GM19372 (cell line): ENCODE results near the gene CASKIN2.
A peak's percentile ranks its signal among the peaks of the same experiment; 100 is the strongest.
"Not testable (repeated sequence)": the region's sequence is repeated elsewhere in the genome, so short reads cannot be mapped to it uniquely, and the experiment has no call there.

Source experiments
- ATAC-seq: cut with Tn5 transposase; IDR thresholded peaks from one replicate; pipeline ENCODE4 v1.9.1; 2021; ENCODE audit warnings: mild to moderate bottlenecking, low read depth, moderate library complexity; ENCODE audit not compliant: unreplicated experiment

The CASKIN2 gene

DNA sequence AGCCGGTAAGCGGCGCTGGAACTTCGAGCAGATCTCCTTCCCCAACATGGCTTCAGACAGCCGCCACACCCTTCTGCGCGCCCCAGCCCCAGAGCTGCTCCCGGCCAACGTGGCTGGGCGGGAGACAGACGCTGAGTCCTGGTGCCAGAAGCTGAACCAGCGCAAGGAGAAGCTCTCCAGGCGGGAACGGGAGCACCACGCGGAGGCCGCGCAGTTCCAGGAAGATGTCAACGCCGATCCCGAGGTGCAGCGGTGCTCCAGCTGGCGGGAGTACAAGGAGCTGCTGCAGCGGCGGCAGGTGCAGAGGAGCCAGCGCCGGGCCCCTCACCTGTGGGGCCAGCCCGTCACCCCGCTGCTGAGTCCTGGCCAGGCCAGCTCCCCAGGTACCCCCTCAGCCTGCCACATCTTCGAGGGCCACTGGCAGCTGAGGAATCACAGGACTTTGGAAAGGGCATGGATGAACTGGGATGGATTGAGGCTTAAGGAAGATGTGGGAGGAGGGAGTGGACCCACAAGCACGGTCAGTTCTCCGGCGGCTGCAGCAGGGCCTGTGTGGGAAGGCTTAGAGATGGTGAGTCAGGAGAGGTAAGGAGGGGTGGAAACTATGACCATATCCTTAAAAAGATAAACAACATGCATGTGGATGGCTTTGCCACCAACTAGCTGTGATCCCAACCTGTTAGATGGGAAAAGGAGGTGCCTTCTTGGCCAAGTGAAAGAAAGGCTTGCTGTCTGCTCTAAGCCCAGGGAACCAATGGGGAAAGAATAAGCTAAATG lies 6.8 kb upstream of the CASKIN2 start:
- no peak for ATAC-seq

DNA sequence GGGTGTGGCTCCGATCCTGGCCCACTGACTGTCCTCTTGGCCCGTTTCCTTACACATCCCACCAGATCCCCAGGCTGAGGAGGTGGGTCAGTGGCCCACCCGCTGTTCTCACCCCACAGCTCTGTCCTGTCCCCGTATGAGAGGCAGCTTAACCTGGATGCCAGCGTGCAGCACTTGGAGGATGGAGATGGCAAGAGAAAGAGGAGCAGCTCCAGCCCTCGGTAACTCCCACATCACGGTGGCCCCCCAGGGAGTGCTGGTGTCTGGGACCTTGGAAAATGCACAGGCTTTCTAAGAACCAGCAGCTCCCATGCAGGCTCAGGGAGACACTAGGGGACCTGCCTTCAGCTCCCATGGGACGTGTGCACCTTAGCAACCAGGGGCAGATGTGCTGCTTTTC lies 6.0 kb upstream of the CASKIN2 start:
- no peak for ATAC-seq

DNA sequence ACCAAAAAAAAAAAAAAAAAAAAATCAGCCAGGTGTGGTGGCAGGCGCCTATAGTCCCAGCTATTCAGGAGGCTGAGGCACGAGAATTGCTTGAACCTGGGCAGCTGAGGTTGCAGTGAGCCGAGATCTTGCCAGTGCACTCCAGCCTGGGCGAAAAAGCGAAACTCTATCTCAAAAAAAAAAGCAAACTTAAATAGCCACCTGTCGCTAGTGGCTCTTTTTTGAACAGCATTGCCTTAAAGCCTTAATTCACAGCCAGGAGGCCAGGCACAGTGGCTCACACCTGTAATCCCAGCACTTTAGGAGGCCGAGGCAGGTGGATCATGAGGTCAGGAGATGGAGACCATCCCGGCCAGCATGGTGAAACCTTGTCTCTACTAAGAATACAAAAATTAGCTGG lies 5.1 kb upstream of the CASKIN2 start:
- not testable (repeated sequence) for ATAC-seq

DNA sequence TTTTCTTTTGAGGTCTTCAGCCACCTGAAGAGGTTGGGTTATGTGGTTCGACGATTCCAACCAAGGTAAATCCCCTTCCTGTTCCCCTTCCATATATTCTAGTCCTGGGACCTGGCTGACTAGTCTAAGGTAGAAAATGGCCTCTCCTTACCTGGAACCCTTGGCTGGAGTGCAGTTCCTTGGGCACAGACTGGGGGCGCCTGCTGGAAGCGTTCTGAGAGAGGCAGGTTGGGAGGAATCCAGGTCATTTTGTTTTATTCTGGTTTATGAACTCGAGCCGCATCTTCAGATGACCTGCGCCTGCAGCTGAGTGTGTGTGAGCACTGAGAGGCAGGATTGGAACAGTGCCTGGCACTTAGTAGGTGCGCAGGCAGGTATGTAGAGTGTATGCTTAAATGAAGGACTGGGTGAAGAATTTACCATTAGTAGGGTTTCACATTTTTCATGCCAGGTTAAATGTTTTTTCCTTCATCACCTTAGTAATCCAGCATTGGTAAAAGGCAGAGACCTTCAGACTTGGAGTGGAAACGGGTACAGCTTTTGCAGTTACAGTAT lies 3.7 kb upstream of the CASKIN2 start:
- ATAC-seq: no peak

DNA sequence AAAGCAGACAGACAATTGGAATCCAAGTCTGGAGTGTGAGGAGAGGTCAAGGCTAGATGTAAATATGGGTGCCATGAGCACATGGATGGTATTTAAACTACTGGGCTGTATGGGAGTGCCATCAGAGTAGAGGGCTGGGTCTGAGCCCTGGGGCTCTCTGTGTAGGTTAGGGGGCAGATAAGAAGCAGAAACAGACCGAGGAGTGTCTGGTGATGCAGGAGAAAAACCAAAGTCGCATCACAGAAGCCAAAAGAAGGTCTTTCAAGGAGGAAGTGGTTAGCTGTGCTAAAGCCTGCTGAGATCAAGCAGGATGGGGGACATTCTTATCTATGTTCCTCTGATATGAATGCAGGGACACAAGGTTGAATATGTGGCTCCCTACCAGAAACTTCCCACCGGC lies 2.9 kb upstream of the CASKIN2 start:
- no peak for ATAC-seq

DNA sequence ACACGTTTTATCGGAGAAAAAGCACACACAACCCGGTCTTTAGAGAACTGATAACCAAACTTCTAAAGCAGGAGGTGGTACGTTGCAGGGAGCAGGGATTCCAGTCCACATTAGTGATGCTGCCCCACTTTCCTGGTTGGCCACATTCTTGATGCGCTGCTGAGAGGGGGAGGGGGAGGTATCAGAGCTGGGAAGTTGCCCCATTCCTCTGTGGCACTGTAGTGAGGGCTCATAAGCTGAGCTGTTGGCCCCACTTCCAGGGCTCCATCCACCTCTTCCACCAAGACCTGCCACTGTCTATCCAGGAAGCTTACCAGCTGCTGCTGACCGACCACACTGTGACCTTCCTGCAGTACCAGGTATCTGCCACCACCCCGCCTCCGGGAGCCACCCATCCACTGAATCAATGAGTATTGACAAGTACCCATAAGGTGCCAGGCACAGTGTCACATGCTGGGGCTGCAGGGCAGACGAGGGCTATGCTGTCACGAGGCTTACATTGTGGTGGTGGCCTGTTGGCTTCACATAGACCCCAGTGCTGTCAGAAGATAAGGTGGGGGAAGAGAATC lies 2.0 kb upstream of the CASKIN2 start:
- ATAC-seq: no peak

DNA sequence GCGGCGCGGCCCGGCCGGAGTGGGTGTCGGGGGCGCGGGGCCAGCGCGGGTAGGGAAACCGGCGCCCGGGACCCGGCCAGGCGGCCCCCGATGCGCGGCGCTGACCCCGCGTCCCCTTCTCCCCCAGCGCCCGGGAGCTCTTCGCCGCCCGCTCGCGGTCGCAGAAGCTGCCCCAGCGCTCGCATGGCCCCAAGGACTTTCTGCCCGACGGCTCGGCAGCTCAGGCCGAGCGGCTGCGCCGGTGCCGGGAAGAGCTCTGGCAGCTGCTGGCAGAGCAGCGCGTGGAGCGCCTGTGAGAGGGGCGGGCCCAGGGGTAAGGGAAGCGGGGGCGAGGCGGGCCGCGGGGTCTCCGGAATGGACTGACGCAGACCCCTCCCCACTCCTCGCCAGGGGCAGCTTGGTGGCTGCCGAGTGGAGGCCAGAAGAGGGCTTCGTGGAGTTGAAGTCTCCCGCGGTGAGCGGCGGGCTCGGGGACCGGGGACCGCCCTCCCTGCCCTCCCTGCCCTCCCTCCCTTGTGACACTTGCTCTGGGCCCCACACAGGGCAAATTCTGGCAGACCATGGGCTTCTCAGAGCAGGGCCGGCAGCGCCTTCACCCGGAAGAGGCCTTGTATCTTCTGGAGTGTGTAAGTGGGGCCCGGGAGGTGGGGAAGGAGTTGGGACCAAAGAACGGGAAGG lies 1.4 kb upstream of the CASKIN2 start:
- peak; percentile 16 for ATAC-seq

DNA sequence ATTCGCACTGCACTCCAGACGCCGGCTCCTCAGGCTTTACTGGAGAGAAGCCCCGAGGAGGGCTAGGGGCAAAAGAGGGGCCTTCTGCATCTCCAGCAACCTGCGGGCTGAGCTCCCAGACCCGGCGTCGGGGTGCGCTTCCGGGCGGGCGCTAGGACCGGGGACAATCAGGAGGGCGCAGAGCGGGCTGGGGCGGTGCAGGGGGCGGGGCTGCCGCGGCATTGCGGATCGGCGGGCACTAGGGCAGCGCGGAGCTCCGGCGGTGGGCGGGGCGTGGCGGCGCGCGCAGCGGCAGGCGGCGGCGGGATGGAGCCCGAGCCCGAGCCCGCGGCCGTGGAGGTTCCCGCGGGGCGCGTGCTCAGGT lies 900 bp upstream of the CASKIN2 start, which contains the start of gene TSEN54:
TSS of gene TSEN54 (plus strand) at position 274 of the 364 bp plus-strand sequence. CDS start at position 307, 33 bp downstream.
- peak; percentile 67 for ATAC-seq

DNA sequence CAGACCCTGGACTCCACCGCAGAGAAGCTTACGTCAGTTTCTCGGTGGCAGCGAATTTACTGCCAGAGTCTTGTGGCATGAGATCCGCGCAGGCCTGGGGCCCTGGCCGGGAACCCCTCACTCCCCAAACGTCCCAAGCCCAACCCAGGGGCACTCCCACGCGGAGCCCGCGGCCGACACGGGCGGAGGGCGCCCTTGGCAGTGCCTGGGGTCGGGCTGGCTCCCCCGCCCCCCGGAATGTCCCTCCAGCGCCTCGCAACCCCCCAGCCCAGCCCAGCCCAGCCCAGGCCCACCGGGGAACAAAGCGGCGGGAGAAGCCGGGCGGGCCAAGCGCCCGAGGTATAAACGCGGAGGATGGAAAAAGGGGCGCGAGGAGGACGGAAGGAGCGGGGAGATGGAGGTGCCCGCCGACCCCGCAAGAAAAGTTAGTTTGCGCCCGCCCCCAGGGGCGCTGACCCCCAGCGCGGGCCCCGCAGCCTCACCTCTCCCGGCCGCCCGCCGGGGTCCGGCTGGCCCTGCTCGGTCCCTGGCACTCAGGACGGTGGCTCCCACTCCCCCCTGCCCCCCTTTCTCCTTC lies 330 bp downstream of the CASKIN2 start:
- ATAC-seq: no peak

DNA sequence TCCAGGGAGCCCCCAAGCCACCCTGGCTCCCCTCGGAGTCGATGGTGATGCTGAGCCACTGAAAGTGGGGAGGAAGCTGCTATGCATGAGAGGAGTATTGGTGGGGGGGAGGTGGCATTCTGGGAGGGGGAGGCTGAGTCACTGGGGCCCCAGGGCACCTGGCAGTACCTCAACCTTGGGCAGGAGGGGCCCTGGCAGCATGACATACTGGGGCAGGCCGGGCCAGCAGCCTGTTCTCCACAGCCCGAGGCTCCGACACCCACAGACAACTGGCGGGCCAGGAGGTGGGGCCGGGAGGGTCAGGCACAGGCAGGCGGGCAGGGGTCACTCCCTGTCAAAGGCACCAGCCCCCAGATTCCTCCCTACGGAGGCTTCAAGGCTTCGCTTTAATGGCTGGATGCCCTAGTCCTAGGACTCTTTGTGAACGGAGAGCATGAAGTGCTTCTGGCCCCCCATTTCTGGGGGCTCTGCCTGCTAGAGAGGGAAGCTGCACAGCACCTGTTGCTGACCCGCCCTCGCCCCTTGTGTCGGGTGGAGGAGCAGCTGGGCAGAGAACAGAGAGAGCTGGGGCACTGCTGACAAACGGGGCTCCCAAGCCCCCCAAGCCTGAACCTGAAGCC lies 928 bp downstream of the CASKIN2 start:
- no peak for ATAC-seq

DNA sequence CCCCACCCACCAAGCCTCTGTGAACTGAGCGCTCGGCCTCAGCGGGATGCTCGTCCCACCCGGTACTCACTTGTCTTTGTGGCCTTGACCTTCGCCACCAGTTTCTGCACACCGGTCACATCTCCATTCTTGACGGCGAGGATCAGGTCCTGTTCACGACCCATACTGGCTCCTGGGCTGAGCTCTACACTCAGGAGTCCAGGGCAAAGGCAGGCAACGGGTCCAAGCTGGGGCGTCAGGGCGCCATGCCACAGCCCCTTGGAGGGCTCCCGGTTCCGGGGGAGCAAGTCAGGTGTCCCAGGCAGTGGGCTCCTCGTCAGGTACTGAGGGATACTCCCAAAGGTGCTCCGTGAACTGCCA lies 1.7 kb downstream of the CASKIN2 start:
- ATAC-seq: no peak

DNA sequence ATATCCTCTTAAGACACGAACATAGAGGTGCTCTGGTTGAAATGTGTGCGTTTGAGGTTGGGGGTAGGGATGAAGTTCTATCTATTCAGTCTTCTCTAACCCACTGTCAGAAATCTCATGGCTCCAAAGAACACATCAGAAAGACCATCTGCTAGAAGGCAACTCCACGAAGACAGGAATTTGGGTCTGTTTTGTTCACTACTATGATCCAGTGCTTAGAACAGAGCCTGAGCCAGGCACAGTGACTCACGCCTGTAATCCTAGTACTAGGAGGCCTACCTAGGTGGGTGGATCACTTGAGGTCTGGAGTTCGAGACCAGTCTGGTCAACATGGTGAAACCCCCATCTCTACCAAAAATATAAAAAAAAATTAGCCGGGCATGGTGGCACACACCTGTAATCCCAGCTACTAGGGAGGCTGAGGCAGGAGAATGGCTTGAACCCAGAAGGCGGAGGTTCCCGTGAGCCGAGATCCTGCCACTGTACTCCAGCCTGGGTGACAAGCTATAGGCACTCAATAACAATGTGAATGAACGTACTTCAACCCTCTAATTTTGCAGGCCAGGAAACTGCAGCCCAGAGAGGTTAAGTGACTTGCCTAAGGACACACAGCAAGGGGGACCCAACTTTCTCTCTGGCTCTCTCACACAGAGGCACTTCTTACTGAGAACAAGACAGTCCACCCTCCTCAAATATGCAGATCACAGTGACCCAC lies 2.3 kb downstream of the CASKIN2 start:
- ATAC-seq: no peak

DNA sequence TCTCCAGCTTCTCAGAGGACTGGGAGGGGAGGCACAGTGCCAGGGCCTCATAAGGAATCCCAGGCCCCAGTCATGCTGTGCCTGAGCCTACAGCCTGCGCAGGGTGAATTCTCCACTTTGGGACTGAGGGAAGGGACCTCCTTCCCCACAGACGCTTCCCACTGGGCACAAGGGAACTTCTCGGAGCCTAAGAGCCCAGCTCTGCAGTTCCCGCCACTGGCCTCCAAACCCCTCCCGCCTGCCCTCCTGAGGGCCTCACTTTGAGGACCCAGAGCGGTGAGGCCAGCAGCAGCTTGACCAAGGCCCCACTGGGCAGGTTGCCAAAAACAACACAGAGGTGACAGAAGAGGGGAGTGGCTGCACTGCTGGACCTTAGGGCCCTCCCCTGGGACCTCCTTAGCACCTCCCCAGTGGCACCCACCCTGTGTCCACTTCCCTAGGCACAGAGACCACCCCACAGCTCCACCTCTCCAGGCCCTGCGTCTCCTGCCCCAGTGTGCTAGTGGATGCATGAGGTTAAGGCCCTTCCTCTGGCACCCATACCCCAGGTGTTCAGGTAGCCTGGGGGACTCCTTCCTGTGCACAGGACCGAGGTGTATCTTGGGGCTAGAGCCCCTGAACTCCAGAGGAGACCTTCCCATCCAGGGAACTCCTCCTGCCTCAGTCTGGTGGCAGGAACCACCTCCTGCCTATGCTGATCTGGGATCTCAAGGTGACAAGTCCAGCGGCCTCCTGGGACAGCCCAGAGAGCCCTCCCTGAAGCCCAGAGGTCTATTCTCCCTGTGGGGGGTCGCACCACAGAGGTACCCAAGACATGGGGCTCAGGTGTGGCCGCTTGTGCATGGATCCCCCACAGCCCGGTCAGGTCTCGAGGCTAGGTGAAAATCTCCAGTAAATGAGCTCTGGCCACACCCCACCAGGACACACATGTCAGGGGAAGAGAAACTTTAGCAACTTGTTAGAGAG lies 3.4 kb downstream of the CASKIN2 start:
- ATAC-seq: no peak

DNA sequence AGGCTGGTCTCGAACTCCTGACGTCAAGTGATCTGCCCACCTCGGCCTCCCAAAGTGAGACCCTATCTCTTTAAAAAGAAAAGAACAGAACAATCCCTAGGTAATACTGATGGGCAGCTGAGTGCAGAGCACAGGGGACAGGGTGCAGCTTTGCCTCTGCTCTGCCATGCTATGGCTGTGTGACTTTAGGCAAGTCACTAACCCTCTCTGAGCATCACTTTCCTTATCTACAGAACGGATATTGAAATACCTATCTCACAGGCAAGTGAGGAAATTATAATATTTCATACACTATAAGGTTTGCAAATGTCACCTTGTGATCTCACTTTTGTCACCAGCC lies 4.1 kb downstream of the CASKIN2 start:
- no peak for ATAC-seq

DNA sequence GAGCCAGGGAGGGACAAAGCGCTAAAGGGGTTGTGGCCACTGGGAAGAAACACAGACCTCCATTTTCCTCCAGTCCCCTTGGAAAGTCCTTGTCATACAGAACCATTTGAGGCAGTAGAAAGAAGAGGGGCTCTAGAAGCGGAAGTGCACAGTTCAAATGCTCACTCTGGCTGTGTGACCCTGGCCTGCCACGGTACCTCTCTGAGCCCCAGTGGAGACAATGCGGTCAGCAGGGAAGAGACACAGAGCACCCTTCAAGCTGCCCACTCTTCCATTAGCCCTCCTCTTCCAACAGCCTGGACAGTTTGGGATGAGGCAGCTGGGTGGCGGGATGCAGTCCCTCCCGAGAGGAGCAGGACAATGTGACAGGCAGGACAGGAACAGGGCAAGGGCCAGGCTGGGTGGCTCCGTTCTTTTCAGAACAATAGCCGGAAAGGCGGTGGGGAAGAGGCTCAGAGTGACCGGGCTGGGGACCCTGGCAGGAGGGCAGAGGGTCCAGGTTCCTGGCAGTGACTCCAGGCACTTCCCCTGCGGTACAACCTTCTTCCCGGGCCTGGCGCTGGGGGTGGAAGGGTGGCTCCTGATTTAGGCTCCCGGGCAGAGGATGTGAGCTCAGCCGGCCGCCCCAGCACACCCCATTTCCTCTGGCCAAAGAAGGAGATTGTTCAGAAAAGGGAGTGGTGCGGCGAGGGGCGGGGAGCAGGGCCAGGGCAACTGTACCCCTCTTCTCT lies 5.6 kb downstream of the CASKIN2 start:
- ATAC-seq: no peak

DNA sequence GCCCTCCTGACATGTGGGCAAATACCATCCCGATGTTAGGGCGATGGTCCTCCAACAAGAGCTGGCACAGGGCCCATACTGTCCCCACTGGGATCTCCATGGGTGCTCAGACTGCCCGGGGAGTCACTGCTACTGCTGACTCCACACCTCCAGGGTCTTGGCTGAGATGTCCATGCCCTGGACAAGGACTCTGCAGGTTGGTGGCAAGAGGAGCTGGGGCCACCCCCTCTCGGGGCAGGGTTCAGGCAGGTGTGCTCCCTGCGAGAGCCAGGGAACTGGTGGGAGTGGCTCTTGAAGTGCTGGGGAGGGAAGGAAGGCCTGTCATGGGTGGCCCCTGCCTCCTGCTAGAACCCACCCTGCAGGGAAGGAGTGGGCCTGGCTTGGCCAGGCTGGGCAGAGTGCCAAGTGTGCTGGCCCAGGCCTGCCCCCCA lies 6.4 kb downstream of the CASKIN2 start:
- ATAC-seq: no peak

DNA sequence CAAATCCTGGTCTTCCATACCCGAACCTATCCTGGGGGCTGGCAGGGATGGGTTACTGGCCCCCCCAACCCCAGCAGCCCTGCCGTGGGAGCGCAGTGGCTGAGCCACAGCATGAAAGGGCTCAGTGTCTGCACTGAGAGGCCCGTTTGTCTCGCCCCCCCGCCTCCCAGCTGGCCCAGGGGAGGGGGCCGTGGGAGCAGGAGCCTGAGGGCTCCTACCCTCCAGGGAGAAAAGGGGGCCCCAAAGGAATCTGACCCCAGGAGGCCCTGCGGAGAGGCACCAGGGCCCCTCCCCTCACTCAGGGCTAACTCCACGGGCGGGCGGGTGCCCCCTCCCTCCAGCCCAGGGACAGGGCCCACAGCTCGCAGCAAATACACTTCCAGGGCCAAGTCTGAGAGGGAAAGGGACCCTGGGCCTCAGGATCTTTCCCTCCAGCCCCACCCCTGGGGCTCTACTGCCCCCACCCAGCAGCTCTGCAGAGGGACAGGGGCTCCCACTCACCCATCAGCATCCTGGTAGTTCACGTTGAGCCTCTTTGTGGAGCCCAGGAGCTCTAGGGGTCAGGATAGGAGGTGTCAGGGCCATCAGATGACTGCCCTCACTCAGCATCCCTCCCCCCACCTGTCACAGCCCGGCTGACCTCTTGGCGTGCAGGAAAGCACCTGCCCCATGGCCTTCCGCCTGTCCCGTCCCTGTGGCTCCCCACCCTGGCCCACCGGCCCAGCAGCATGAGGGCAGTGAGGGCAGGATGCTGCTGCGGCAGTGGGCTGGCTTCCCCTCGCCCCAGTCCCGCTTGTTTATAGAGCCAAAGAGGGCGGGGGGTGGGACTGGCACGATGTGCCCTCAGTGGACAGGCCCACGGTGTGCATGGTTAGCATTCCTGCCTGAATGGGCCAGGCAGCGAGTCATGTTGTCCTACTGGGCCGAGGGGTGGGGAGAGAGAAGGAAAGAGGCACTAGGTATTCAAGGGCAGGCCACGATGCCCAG lies 7.3 kb downstream of the CASKIN2 start:
- ATAC-seq: no peak
